ENCODE data around the gene SCN1B. TPM values are rescaled to one million over a fixed set of nuclear protein-coding genes. Genes with fewer than 3 reads are reported as not detected.

The SCN1B gene
- total RNA-seq, result under 1 TPM; 0.63 to 0.90 TPM

- intact Hi-C loops (cut with micrococcal nuclease), result no loop called here
- DNase-seq (peak; percentile 79), ATAC-seq (peak; percentile 88)
- POLR2A ChIA-PET, result interaction anchor here (0.8 to 1.2 kb wide), 3 partner anchors 9 to 23 kb away, joined by 3 read pairs; no protein-coding TSS in a partner anchor
- H3K27ac Mint-ChIP-seq, result no peak within 1 kb of the TSS
- H3K4me1 Mint-ChIP-seq (ENCODE audit: low read depth), result peaks cover 11% of the 10 kb centered on the region
- peak within 1 kb of the TSS; percentile 61 for H3K4me3 Mint-ChIP-seq
- no peaks in the 10 kb centered on the region for H3K9me3 Mint-ChIP-seq
- no peak for TF ChIP-seq CTCF (IDR thresholded peaks at IDR 0.05)
- H3K36me3 Mint-ChIP-seq (ENCODE audit: low read depth), result peaks cover 10% of the 10 kb centered on the region
- CTCF ChIA-PET, result no interaction called here
- peaks cover 16% of the 10 kb centered on the region for H3K27me3 Mint-ChIP-seq
These were observed at the start of gene SCN1B for GRCh38 chr19:35030257-35031071. Gene SCN1B (plus strand): TSS chr19:35030470. CDS start chr19:35030821, 351 bp downstream.

- Mint-ChIP-seq H3K36me3 (ENCODE audit: low read depth) (peaks cover 2% of the 10 kb centered on the region), H3K4me3 (no peak overlapping the region), H3K27me3 (no peaks in the 10 kb centered on the region), H3K9me3 (peaks cover 2% of the 10 kb centered on the region), H3K4me1 (ENCODE audit: low read depth) (peaks cover 21% of the 10 kb centered on the region), H3K27ac (no peak overlapping the region)
- ChIA-PET CTCF (no interaction called here), POLR2A (interaction anchor here (1.1 kb wide), 1 partner anchor 18 kb away, joined by 3 read pairs; the partner anchor contains the start of gene GRAMD1A)
- DNase-seq (no peak), ATAC-seq (no peak)
- intact Hi-C loops (cut with micrococcal nuclease), result no loop called here
- TF ChIP-seq CTCF (IDR thresholded peaks at IDR 0.05), result no peak
These were observed 48.0 kb upstream of the SCN1B start for GRCh38 chr19:34982275-34982674.

GRCh38 chr19:34983786-34984185 is 46.5 kb upstream of the SCN1B start:
- no peaks in the 10 kb centered on the region for H3K27me3 Mint-ChIP-seq
- DNase-seq, result no peak
- CTCF ChIA-PET, result interaction anchor here (1.0 to 1.4 kb wide), 3 partner anchors 10 to 29 kb away, joined by 3 to 7 read pairs (median 3); no protein-coding TSS in a partner anchor
- no peak overlapping the region for H3K4me3 Mint-ChIP-seq
- peaks cover 25% of the 10 kb centered on the region for H3K4me1 Mint-ChIP-seq (ENCODE audit: low read depth)
- intact Hi-C loops (cut with micrococcal nuclease), result no loop called here
- POLR2A ChIA-PET, result interaction anchor here (0.7 kb wide), 1 partner anchor 8 kb away, joined by 3 read pairs; no protein-coding TSS in a partner anchor
- no peak for TF ChIP-seq CTCF (IDR thresholded peaks at IDR 0.05)
- H3K9me3 Mint-ChIP-seq, result peaks cover 2% of the 10 kb centered on the region
- ATAC-seq, result no peak
- H3K27ac Mint-ChIP-seq, result no peak overlapping the region
- H3K36me3 Mint-ChIP-seq (ENCODE audit: low read depth), result peaks cover 2% of the 10 kb centered on the region

- ChIA-PET CTCF (interaction anchor here (1.0 to 1.9 kb wide), 4 partner anchors 11 to 82 kb away, joined by 3 to 7 read pairs (median 4); no protein-coding TSS in a partner anchor), POLR2A (interaction anchor here (0.7 kb wide), 1 partner anchor 8 kb away, joined by 3 read pairs; no protein-coding TSS in a partner anchor)
- H3K9me3 Mint-ChIP-seq, result peaks cover 2% of the 10 kb centered on the region
- peaks cover 30% of the 10 kb centered on the region for H3K4me1 Mint-ChIP-seq (ENCODE audit: low read depth)
- H3K36me3 Mint-ChIP-seq (ENCODE audit: low read depth), result peaks cover 2% of the 10 kb centered on the region
- no peak overlapping the region for H3K27ac Mint-ChIP-seq
- ATAC-seq (no peak), DNase-seq (no peak)
- H3K4me3 Mint-ChIP-seq, result no peak overlapping the region
- no peaks in the 10 kb centered on the region for H3K27me3 Mint-ChIP-seq
- no peak for TF ChIP-seq CTCF (IDR thresholded peaks at IDR 0.05)
- intact Hi-C loops (cut with micrococcal nuclease), result no loop called here
These were observed 46.0 kb upstream of the SCN1B start for GRCh38 chr19:34984287-34984686.

All from activated CD8-positive, alpha-beta T cell treated with anti-CD3 and anti-CD28 coated beads for 36 hours (primary cell).